GM12801 (cell line): ENCODE data around the gene IFNGR2.

Experiments
- CTCF ChIP-seq: IDR thresholded peaks from one replicate; pipeline ENCODE4 v1.5.1; 2011; ENCODE audit warnings: control low read depth; ENCODE audit not compliant: insufficient read length; ENCODE audit errors: extremely low read depth

IFNGR2 gene

GRCh38 chr21:33478182-33478581 is 75.0 kb downstream of the IFNGR2 start:
- TF ChIP-seq CTCF = no peak

DNA sequence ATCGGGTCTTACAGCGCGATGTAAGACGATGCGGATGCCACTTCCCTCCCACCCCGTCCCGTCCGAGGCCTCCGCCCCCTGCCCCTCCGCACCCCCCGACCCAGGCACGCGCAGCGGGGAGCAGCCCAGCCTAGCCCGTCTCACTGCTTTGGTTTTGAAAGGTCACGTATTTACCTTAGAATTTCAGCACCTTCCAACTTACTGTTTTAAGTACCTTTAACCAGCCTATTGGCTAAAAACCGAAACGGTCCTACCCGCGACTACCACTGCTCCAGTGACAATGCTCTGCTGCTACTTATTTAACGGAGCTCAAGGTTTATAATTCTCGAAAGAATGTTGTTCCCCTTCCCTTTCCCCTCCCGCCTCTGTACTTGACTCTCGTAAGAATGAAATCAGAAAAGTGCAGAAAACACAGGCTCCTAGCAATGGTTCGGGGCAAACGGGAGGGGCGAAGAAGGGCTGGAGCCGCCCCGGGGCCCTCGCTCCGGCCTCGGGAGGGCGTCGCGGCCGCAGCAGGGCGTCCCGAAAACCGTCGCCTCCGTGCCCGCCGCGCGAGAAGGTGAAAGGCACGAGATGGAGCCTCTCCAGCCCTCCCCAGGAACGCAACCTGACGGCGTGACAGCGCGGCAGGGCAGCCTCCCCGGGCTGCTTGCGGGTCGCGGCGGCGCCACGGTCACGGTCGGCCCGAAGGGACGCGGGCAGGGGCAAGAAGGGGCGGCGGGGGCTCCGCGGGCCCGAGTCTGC is 75.9 kb downstream of the IFNGR2 start:
- TF ChIP-seq CTCF = no peak

DNA sequence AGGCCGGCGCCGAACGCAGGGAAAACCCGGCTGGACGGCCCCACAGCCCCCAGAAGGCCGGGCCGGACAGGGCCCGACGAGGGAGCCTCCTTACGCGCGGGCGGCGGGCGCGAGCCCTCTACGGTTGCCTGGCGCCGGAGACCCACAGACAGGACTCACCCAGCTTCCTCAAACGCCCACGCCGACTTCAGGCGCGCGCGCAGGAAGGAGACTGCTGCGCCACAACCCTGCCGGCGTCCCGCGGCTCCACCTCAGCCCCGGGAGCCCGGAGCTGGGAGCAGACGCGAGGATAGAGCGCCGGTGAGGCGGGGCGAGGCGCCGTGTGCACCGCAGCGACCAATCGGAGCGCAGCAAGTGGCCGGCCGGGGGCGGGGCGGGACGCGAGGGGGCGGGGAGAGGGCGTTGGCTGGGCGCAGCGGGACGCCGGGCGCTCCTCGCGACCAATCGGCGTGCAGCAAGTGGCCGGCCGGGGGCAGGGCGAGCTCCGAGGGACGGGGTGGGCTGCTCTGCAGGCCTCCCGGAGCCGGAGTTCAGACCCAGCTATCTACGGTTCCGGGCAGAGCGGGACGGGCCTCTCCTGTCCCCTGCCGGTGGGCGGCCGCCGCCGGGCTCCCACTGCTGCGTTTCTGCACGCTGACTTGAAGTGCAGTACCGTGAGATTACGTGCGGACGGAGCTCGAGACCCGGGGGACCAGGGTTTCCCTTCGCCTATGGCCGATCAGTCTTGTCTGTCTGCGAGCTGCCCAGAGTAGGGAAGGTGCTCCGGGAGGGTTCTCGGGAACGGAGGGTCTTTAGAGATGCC is 76.7 kb downstream of the IFNGR2 start, which contains the start of gene TMEM50B:
Gene TMEM50B (minus strand): TSS at position 296 of the 802 bp plus-strand sequence. CDS start 11,089 bp downstream, outside the sequence.
- no peak for TF ChIP-seq CTCF

DNA sequence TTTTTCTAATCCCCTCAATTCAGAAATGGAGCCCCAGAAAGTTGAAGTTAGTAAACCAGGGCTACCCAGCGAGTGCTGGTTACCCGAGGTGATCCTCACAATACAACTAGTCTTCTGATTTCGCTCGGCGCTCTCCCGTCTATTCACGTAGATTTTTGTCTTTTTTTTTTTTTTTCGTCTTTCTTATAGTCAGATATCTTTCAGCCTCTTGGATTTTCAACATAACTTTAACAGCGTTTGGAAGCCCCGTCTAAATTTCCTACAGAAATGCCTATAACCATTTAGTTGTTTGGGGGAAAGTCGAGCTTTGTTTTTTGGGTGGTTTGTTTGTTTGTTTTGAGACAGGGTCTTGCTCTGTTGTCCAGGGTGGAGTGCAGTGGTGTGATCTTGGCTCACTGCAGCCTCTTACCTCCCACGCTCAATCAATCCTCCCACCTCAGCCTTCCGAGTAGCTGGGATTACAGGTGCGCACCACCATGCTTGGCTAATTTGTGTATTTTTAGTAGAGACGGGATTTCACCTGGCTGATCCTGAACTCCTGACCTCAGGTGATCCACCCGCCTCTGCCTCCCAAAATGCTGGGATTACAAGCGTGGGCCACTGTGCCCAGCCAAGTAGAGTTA is 77.4 kb downstream of the IFNGR2 start:
- TF ChIP-seq CTCF = no peak

DNA sequence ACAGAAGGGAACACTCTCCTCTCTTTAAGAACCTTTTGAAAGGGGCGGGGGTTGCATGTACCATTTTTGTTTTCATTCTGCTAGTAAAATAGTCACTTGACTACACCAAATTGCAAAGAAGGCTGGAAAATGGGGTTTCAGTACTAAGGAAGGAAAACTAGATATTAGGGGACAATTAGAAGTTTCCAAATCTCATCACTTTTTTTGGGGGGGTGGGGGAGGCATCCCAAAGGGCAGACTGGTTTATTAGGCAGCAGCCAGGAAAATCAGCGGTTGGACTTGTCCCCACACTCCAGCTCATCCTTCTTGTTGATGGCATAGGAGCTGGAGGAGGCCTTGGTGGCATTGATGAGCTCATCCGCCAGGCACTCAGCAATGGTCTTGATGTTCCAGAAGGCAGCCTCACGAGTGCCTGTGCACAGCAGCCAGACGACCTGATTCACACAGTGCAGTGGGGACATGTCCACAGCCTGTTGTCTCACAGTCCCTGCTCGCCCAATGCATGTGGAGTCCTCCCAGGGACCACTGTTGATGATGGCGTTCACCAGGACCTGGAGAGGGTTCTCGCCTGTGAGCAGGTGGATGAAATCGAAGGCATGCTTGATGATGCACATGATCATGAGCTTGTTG is 78.2 kb downstream of the IFNGR2 start:
- no peak for TF ChIP-seq CTCF
